ENCODE results near the gene HECW1. TPM values are rescaled to one million over a fixed set of nuclear protein-coding genes. Genes with fewer than 3 reads are reported as not detected.

Gene HECW1
- total RNA-seq, 1 experiment from 2014 or later = 2.7 TPM

DNA sequence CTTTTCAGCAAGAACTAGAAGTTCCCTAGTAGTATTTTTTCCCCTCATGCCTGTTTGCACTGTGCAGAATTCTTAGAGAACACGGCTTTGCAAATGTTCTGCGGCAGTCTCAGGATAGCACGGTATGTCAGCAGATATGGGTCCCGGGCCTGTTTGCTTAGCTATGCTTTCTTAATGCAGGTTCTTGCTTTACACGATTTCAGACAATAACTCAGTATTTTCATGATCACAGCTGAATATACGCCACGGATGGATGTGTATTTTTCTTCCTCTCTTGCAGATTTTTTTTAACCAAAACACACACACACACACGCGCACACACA lies 137.3 kb downstream of the HECW1 start:
- no peaks in the 10 kb centered on the region for H3K9me3 ChIP-seq (ENCODE audit: insufficient read depth, low read depth)
- H3F3A ChIP-seq (ENCODE audit: insufficient read depth, low read depth) = no peaks in the 10 kb centered on the region
- no peaks in the 10 kb centered on the region for H3K79me2 ChIP-seq (ENCODE audit: low read depth)
- H3K27ac ChIP-seq = no peak overlapping the region
- no peaks in the 10 kb centered on the region for H3K36me3 ChIP-seq (ENCODE audit: low read depth)
- no peaks in the 10 kb centered on the region for H3K4me1 ChIP-seq (replicated peaks; ENCODE audit: insufficient read depth)
- CTCF ChIA-PET = no interaction called here
- intact Hi-C loops (cut with micrococcal nuclease; ENCODE audit: unreplicated experiment) = no loop called here
- H3K27me3 ChIP-seq (ENCODE audit: insufficient read depth, low read depth) = peaks cover 71% of the 10 kb centered on the region
- no peak overlapping the region for H3K4me2 ChIP-seq
- BruUV-seq (replicated peaks) = no TSS peak
- no peak overlapping the region for H3K4me3 ChIP-seq
- TF ChIP-seq CTCF (conservative IDR thresholded peaks at IDR 0.05) = no peak
- no peak overlapping the region for H2AFZ ChIP-seq
- H3K9me2 ChIP-seq (ENCODE audit: insufficient read depth) = no peaks in the 10 kb centered on the region
- POLR2A ChIA-PET (ENCODE audit: unreplicated experiment) = no interaction called here
- no peak for DNase-seq
- no peaks in the 10 kb centered on the region for H4K20me1 ChIP-seq (ENCODE audit: insufficient read depth)

DNA sequence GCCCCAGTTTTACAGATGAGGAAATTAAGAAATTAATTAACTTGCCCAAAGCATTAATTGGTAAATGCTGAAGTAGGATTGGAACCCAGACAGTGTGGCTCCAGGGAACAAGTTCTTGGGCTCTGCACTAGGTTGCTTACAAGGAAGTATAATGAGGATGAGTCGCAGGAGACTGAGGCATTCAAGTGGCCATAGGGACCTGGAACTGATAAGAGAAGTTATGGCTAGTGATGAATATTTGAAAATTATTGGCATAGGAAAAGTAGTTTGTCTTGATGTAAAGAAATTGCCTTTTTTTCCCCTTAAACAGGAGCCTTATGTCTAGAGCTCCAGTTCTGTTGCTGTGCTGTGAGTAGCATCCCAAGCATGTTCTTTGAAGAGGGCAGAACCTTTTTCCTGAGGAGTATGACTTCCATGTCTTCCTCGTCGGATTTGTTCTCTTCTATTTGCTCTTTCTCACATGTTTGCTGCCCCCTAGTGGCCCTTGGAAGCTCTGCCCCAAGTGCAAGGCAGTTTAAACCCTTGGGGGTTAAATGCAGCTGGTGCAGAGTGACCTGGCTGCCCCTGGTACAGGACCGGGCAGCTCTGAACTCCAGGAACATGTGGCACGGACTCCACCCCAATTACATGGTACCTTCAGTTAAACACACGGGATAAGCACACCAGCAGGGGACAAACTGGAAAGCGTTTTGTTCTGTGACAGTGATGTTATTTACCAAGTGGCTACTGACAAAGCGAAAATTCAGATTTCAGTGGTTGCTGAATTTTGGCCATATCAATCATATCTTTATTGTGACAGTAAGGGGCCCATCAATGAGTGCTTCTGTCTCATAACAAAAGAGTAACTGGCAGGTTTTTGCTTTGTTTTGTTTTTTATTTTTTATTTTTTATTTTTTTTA lies 148.8 kb downstream of the HECW1 start:
- Histone ChIP-seq H3K4me3 (no peak overlapping the region), H3K36me3 (ENCODE audit: low read depth) (no peaks in the 10 kb centered on the region), H3K27ac (no peak overlapping the region), H3K79me2 (ENCODE audit: low read depth) (no peaks in the 10 kb centered on the region), H3K4me1 (replicated peaks; ENCODE audit: insufficient read depth) (no peaks in the 10 kb centered on the region), H3K9me3 (ENCODE audit: insufficient read depth, low read depth) (no peaks in the 10 kb centered on the region), H3K27me3 (ENCODE audit: insufficient read depth, low read depth) (peaks cover 46% of the 10 kb centered on the region), H3K4me2 (no peak overlapping the region), H2AFZ (no peak overlapping the region), H4K20me1 (ENCODE audit: insufficient read depth) (no peaks in the 10 kb centered on the region), H3F3A (ENCODE audit: insufficient read depth, low read depth) (no peaks in the 10 kb centered on the region), H3K9me2 (ENCODE audit: insufficient read depth) (no peaks in the 10 kb centered on the region)
- intact Hi-C loops (cut with micrococcal nuclease; ENCODE audit: unreplicated experiment) = loop anchor here (1.0 kb wide), 1 partner anchor 320 kb away; no protein-coding TSS in a partner anchor
- BruUV-seq (replicated peaks) = no TSS peak
- TF ChIP-seq EZH2 (IDR thresholded peaks at IDR 0.05; ENCODE audit: low read depth) = no peak
- peak; percentile 99 for TF ChIP-seq CTCF (conservative IDR thresholded peaks at IDR 0.05)
- peak; percentile 56 to 64 for DNase-seq
- CTCF ChIA-PET = interaction anchor here (0.8 to 1.0 kb wide), 2 partner anchors 321 to 438 kb away, joined by 4 read pairs; partner anchors contain the start of gene STK17A
- POLR2A ChIA-PET (ENCODE audit: unreplicated experiment) = no interaction called here

GRCh38 chr7:43265139-43265538 lies 152.7 kb downstream of the HECW1 start:
- Histone ChIP-seq H3F3A (ENCODE audit: insufficient read depth, low read depth) (no peaks in the 10 kb centered on the region), H3K9me3 (ENCODE audit: insufficient read depth, low read depth) (no peaks in the 10 kb centered on the region), H3K27me3 (ENCODE audit: insufficient read depth, low read depth) (peaks cover 59% of the 10 kb centered on the region), H3K4me3 (no peak overlapping the region), H3K79me2 (ENCODE audit: low read depth) (no peaks in the 10 kb centered on the region), H4K20me1 (ENCODE audit: insufficient read depth) (no peaks in the 10 kb centered on the region), H3K9me2 (ENCODE audit: insufficient read depth) (no peaks in the 10 kb centered on the region), H3K4me1 (replicated peaks; ENCODE audit: insufficient read depth) (no peaks in the 10 kb centered on the region), H3K27ac (no peak overlapping the region), H2AFZ (no peak overlapping the region), H3K36me3 (ENCODE audit: low read depth) (no peaks in the 10 kb centered on the region), H3K4me2 (no peak overlapping the region)
- ChIA-PET CTCF (no interaction called here), POLR2A (ENCODE audit: unreplicated experiment) (no interaction called here)
- BruUV-seq (replicated peaks) = no TSS peak
- DNase-seq = no peak
- no peak for TF ChIP-seq EZH2 (IDR thresholded peaks at IDR 0.05; ENCODE audit: low read depth)
- TF ChIP-seq CTCF (conservative IDR thresholded peaks at IDR 0.05) = no peak
- intact Hi-C loops (cut with micrococcal nuclease; ENCODE audit: unreplicated experiment) = no loop called here

All from PC-9 (cell line).